Right lobe of liver (tissue), 6 donors: ENCODE data around the gene PRKN. TPM values are rescaled to one million over a fixed set of nuclear protein-coding genes. Genes with fewer than 3 reads are reported as not detected.

Experiments
- ATAC-seq, 4 donors: fragments of 200-7000 bp; cut with Tn5 transposase; one replicate each; pipeline ENCODE4 v1.9.1; 2020; ENCODE audit warnings: mild to moderate bottlenecking in 4 of 4, moderate library complexity in 4 of 4
- DNase-seq, 3 donors: peaks; one replicate each; pipeline ENCODE4 v3.0.0-alpha.2; 2020
- H3K27ac ChIP-seq, 3 donors: fragments of 200-600 bp; one replicate each; pipeline ENCODE4 v1.8.0; 2022
- H3K27me3 ChIP-seq, 2 donors: fragments of 200-600 bp; one replicate each; pipeline ENCODE4 v1.8.0; 2022
- H3K36me3 ChIP-seq, 4 donors: fragments of 200-600 bp; sonication (generic) in 1 of 4; one replicate each; pipeline versions ENCODE4 v1.5.1 to v1.8.0; 2017 to 2022; ENCODE audit warnings: control low read depth in 1 of 4
- H3K4me1 ChIP-seq, 4 donors: fragments of 200-600 bp; sonication (generic) in 1 of 4; one replicate each; pipeline versions ENCODE4 v1.5.1 to v1.8.0; 2017 to 2022; ENCODE audit warnings: control low read depth in 1 of 4
- H3K4me3 ChIP-seq, 3 donors: fragments of 200-600 bp; one replicate each; pipeline ENCODE4 v1.8.0; 2022
- H3K9me3 ChIP-seq, 4 donors: fragments of 200-600 bp; sonication (generic) in 1 of 4; one replicate each; pipeline versions ENCODE4 v1.5.1 to v1.8.0; 2017 to 2022; ENCODE audit warnings: control low read depth in 1 of 4
- CTCF ChIP-seq, 4 donors: fragments of 200-600 bp in 3 of 4; fragments of 450-650 bp in 1 of 4; IDR thresholded peaks; one replicate each; pipeline versions ENCODE4 v1.5.1 to v1.8.0; 2016 to 2022; ENCODE audit warnings: antibody characterized with exemption in 4 of 4, mild to moderate bottlenecking in 2 of 4
- POLR2A ChIP-seq: fragments of 450-650 bp; IDR thresholded peaks from one replicate; pipeline ENCODE4 v1.6.1; 2017; ENCODE audit warnings: antibody characterized with exemption, mild to moderate bottlenecking
- WGBS: methylation state at CpG from one replicate; pipeline ENCODE4 v1.1.6; 2018; ENCODE audit warnings: low coverage, low lambda C conversion rate; ENCODE audit not compliant: insufficient coverage; ENCODE audit errors: missing lambda C conversion rate; 5-methylcytosine and 5-hydroxymethylcytosine counted together
- intact Hi-C, 2 donors: fragments of 100-400 bp; cut with DNase I; formaldehyde crosslinking; loops; one replicate each; pipeline versions ENCODE4 v1.11.2 to v1.14.1; 2022
- total RNA-seq, 6 experiments: library from RNA; depleted of rRNA in 2 of 6; stranded (reverse); fragments of >200 nt in 2 of 6; fragmentation: NEBNext Ultra II Directional in 3 of 6; extraction: Animal tissue kit (Norgen Biotek cat#: 25700) in 3 of 6; gene quantifications; one replicate each; pipeline versions ENCODE4 v1.1.0 to v1.2.4, GENCODE V29; 2016 to 2023
- donor health status: DM: no; HTN: yes; CAD: no.
- donor health status: DM: no; HTN: no; CAD: no.
- donor health status: DM: no; HTN: no; CAD: no.
- donor health status: DM: no; HTN: yes; CAD: no.
- donor health status: DM: no; HTN: yes; CAD: no.

Gene PRKN
- total RNA-seq, 6 experiments from 2014 or later: 1.1 to 3.7 (median 2.2) TPM

- Histone ChIP-seq H3K4me3 (no peak overlapping the region), H3K4me1 (no peaks in the 10 kb centered on the region), H3K27me3 (no peaks in the 10 kb centered on the region), H3K27ac (no peak overlapping the region), H3K36me3 (no peaks in the 10 kb centered on the region), H3K9me3 (no peaks in the 10 kb centered on the region)
- intact Hi-C loops: no loop called here
- no peak for ATAC-seq
- TF ChIP-seq CTCF (IDR thresholded peaks at IDR 0.05): no peak
- TF ChIP-seq POLR2A: no peak
- 78% methylated on average over 7 of the region's 7 CpGs for WGBS
- no peak for DNase-seq
These were observed 88.5 kb downstream of the PRKN start for GRCh38 chr6:162638931-162639574.

DNA sequence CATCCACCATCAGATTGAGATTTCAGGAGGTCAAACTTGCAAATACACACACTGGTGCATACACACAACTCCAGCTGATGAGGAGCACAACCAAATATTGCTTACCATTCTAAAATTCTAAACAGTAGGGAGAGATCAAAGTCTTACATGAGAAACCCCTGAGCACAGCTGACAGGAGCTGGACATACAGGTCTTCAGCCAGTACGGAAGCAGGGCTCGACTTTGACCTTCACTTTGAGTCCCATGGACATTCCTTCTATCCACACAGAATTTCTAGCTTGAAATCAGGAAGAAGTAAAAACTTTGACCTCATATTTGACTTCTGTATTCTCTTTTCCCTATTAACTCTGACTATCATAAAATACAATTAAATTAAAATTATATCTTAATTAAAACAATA, 90.2 kb downstream of the PRKN start:
- H3K36me3 ChIP-seq: no peaks in the 10 kb centered on the region
- no peaks in the 10 kb centered on the region for H3K27me3 ChIP-seq
- 41% methylated on average over 2 of the region's 2 CpGs for WGBS

GRCh38 chr6:162636167-162636566, 91.4 kb downstream of the PRKN start:
- H3K27ac ChIP-seq: no peak overlapping the region
- no peaks in the 10 kb centered on the region for H3K36me3 ChIP-seq
- no peaks in the 10 kb centered on the region for H3K27me3 ChIP-seq
- H3K4me3 ChIP-seq: no peak overlapping the region
- ATAC-seq (no peak), DNase-seq (no peak)
- TF ChIP-seq POLR2A (no peak), CTCF (IDR thresholded peaks at IDR 0.05) (no peak)
- no peaks in the 10 kb centered on the region for H3K9me3 ChIP-seq
- intact Hi-C loops: no loop called here
- H3K4me1 ChIP-seq: no peaks in the 10 kb centered on the region

More for the DNA sequence above, 90.2 kb downstream of the PRKN start:
- intact Hi-C loops: no loop called here
- Histone ChIP-seq H3K4me3 (no peak overlapping the region), H3K27ac (no peak overlapping the region), H3K9me3 (no peaks in the 10 kb centered on the region), H3K4me1 (no peaks in the 10 kb centered on the region)
- ATAC-seq (peak in 3 of 4 donors; percentile 62 to 80 (median 71)), DNase-seq (no peak)
- TF ChIP-seq POLR2A: no peak
- TF ChIP-seq CTCF (IDR thresholded peaks at IDR 0.05): no peak

DNA sequence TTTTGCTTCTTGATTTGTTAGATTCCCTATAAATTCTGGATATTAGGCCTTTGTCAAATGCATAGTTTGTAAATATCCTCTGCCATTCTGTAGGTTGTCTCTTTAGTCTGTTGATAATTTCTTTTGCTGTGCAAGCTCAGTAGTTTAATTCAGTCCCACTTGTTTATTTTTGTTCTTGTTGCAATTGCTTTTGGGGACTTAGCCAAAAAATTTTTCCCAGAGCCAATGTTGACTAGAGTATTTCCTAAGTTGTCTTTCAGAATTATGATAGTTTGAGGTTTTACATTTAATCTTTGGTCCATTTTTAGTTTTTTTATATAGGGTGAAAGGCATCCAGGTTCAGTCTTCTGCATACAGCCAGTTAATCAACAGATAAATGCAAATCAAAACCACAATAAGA, 96.0 kb downstream of the PRKN start:
- TF ChIP-seq POLR2A (no peak), CTCF (IDR thresholded peaks at IDR 0.05) (no peak)
- peaks cover 0 to 12% (median 3%) of the 10 kb centered on the region in 4 donors for H3K4me1 ChIP-seq
- no peaks in the 10 kb centered on the region for H3K36me3 ChIP-seq
- H3K4me3 ChIP-seq: no peak overlapping the region
- H3K27ac ChIP-seq: no peak overlapping the region
- DNase-seq: no peak
- intact Hi-C loops: no loop called here
- no peaks in the 10 kb centered on the region for H3K9me3 ChIP-seq
- no peaks in the 10 kb centered on the region for H3K27me3 ChIP-seq
- no peak for ATAC-seq

DNA sequence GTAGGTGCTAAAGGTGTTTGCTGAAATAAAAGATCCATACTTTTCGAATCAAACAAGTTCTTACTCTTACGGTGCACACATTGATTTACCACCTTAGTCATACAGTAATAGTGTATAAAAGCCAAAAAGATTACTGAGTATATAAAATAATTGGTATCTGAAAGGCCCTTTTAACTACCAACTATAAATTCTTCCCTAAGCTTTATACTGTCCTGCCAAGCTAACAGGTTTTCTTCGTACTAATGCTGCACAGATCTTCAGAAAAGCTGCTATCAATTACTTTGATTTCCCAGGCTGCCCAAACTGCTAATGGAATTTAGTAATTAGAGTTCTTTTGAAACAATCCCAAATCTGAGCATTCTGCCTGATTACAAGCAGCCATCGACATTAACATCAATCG, 97.5 kb downstream of the PRKN start:
- H3K4me3 ChIP-seq: no peak overlapping the region

More for the DNA sequence above, 97.5 kb downstream of the PRKN start:
- Histone ChIP-seq H3K9me3 (no peaks in the 10 kb centered on the region), H3K36me3 (no peaks in the 10 kb centered on the region), H3K4me1 (peaks cover 0 to 13% (median 4%) of the 10 kb centered on the region in 4 donors), H3K27me3 (no peaks in the 10 kb centered on the region), H3K27ac (no peak overlapping the region)
- DNase-seq (no peak), ATAC-seq (no peak)
- TF ChIP-seq CTCF (IDR thresholded peaks at IDR 0.05): no peak
- no peak for TF ChIP-seq POLR2A
- 86% methylated on average over 5 of the region's 5 CpGs for WGBS
- intact Hi-C loops: no loop called here
